ENCODE measurements around the gene PRPF40B. TPM values are rescaled to one million over a fixed set of nuclear protein-coding genes. Genes with fewer than 3 reads are reported as not detected.

PRPF40B gene
- polyA plus RNA-seq, 2 of the 4 experiments (the other 2 are of a cell fraction) = 15.0 to 17.0 TPM

DNA sequence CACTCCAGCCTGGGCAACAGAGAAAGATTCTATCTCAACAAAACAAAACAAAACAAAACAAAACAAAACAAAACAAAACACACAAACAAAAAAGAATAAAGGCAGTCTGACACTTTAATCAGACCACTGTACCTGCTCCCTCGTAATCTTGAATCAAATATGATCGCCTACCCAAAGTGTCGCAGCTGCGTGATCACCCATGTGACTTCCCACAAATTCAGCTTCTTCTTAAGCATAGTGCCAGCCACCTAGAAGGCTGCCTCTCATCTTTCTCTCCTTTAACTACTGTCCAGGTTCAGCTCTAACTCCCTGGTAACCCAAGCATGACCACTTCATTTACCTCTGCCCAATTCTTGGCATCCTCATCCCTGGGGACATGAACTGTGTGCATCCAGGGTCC lies 46.4 kb downstream of the PRPF40B start:
- no peaks in the 10 kb centered on the region for H3K4me1 ChIP-seq
- TF ChIP-seq POLR2A (IDR thresholded peaks at IDR 0.05; ENCODE audit: low read length) (no peak), SMC3 (IDR thresholded peaks at IDR 0.05) (no peak), FOSL2 (IDR thresholded peaks at IDR 0.05) (no peak), FOSL2 (CRISPR knock-in tag; IDR thresholded peaks at IDR 0.05) (no peak), EP300 (IDR thresholded peaks at IDR 0.05) (no peak), KDM5A (IDR thresholded peaks at IDR 0.05) (no peak), HOXB13 (CRISPR knock-in tag; IDR thresholded peaks at IDR 0.05; ENCODE audit: low read depth) (no peak), RFX5 (IDR thresholded peaks at IDR 0.05) (no peak), MYC (IDR thresholded peaks at IDR 0.05; ENCODE audit: borderline replicate concordance, low read length) (no peak), HOXA7 (CRISPR knock-in tag; IDR thresholded peaks at IDR 0.05) (no peak), HEYL (CRISPR knock-in tag; IDR thresholded peaks at IDR 0.05) (no peak), RARB (CRISPR knock-in tag; IDR thresholded peaks at IDR 0.05) (no peak), HDAC2 (IDR thresholded peaks at IDR 0.05) (no peak), RCOR1 (IDR thresholded peaks at IDR 0.05; ENCODE audit: low read depth, low read length) (no peak), TFCP2L1 (CRISPR knock-in tag; IDR thresholded peaks at IDR 0.05) (no peak)
- TF ChIP-seq, protein P1, sequence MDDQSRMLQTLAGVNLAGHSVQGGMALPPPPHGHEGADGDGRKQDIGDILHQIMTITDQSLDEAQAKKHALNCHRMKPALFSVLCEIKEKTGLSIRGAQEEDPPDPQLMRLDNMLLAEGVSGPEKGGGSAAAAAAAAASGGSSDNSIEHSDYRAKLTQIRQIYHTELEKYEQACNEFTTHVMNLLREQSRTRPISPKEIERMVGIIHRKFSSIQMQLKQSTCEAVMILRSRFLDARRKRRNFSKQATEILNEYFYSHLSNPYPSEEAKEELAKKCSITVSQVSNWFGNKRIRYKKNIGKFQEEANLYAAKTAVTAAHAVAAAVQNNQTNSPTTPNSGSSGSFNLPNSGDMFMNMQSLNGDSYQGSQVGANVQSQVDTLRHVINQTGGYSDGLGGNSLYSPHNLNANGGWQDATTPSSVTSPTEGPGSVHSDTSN (IDR thresholded peaks at IDR 0.05) = no peak
- TF ChIP-seq, protein P2, sequence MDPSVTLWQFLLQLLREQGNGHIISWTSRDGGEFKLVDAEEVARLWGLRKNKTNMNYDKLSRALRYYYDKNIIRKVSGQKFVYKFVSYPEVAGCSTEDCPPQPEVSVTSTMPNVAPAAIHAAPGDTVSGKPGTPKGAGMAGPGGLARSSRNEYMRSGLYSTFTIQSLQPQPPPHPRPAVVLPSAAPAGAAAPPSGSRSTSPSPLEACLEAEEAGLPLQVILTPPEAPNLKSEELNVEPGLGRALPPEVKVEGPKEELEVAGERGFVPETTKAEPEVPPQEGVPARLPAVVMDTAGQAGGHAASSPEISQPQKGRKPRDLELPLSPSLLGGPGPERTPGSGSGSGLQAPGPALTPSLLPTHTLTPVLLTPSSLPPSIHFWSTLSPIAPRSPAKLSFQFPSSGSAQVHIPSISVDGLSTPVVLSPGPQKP (IDR thresholded peaks at IDR 0.05; ENCODE audit: low read depth, low read length) = no peak
- TF ChIP-seq, protein P3, sequence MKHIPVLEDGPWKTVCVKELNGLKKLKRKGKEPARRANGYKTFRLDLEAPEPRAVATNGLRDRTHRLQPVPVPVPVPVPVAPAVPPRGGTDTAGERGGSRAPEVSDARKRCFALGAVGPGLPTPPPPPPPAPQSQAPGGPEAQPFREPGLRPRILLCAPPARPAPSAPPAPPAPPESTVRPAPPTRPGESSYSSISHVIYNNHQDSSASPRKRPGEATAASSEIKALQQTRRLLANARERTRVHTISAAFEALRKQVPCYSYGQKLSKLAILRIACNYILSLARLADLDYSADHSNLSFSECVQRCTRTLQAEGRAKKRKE (CRISPR knock-in tag; IDR thresholded peaks at IDR 0.05; ENCODE audit: low read depth) = no peak
- TF ChIP-seq, protein P4, sequence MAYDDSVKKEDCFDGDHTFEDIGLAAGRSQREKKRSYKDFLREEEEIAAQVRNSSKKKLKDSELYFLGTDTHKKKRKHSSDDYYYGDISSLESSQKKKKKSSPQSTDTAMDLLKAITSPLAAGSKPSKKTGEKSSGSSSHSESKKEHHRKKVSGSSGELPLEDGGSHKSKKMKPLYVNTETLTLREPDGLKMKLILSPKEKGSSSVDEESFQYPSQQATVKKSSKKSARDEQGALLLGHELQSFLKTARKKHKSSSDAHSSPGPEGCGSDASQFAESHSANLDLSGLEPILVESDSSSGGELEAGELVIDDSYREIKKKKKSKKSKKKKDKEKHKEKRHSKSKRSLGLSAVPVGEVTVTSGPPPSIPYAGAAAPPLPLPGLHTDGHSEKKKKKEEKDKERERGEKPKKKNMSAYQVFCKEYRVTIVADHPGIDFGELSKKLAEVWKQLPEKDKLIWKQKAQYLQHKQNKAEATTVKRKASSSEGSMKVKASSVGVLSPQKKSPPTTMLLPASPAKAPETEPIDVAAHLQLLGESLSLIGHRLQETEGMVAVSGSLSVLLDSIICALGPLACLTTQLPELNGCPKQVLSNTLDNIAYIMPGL (CRISPR knock-in tag; IDR thresholded peaks at IDR 0.05; ENCODE audit: borderline replicate concordance) = no peak
- TF ChIP-seq, protein P5, sequence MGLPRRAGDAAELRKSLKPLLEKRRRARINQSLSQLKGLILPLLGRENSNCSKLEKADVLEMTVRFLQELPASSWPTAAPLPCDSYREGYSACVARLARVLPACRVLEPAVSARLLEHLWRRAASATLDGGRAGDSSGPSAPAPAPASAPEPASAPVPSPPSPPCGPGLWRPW (IDR thresholded peaks at IDR 0.05) = no peak
- no peak overlapping the region for H3K4me2 ChIP-seq
- H3K27ac ChIP-seq = no peak overlapping the region
- DNase-seq (ENCODE audit: low read depth in 1 of 2, low spot score in 1 of 2) (no peak), ATAC-seq (no peak), FAIRE-seq (no peak)
- ChIA-PET POLR2A (no interaction called here), CTCF (interaction anchor here (0.8 to 2.0 kb wide), 3 partner anchors 37 to 109 kb away, joined by 3 to 4 read pairs (median 3); no protein-coding TSS in a partner anchor)
- WGBS (ENCODE audit: missing lambda C conversion rate) = 90% methylated on average over 4 of the region's 4 CpGs
- H3K9me3 ChIP-seq = no peaks in the 10 kb centered on the region
- H3K4me3 ChIP-seq = no peak overlapping the region

DNA sequence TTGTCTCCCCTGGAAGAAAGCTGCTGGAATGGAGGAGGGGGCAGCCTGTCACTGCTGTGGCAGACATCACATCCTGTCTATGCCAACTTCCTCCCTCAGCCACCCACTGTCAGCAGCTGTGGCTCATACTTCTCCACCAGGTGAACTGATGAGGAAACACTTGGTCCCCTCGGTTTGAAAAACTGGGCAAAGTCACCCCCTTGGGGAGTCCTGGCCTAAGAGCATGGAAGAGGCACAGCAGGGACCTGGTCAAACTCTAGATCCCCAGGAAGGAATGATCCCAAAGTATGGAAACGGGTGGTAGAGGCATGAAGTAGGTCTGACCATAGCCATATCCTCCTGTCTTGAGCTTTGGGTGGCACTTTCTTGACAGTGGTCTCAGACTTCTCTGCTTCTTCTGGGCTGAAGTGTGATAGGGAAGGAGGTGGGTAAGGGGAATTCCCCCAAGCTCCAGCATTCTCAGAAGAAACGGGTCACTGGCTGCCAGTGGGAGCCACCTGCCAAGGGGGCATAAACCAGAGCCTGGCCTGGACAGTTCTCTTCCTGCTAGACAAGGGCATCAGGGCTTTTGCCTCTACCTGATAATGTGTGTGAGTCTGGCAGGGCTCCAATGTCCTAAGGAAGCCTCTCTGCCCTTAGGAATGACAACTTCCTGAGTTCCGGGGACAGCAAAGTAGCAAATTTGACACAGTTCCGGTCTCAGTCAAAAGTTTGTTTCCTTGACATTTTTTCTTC lies 47.8 kb downstream of the PRPF40B start:
- H3K9me3 ChIP-seq = no peaks in the 10 kb centered on the region
- no peaks in the 10 kb centered on the region for H3K4me1 ChIP-seq
- H3K4me2 ChIP-seq = no peak overlapping the region
- ATAC-seq = no peak
- no peak for DNase-seq (ENCODE audit: low read depth in 1 of 2, low spot score in 1 of 2)
- H3K4me3 ChIP-seq = no peak overlapping the region
- TF ChIP-seq HOXA7 (CRISPR knock-in tag; IDR thresholded peaks at IDR 0.05) = no peak
- 0 out of 2 replicates have a peak, but pooled peaks have one; percentile 2 for TF ChIP-seq BHLHE40 (IDR thresholded peaks at IDR 0.05; ENCODE audit: low read depth, low read length)
- TF ChIP-seq KDM1A (IDR thresholded peaks at IDR 0.05; ENCODE audit: low read depth) = no peak
- 62% methylated on average over 5 of the region's 5 CpGs for WGBS (ENCODE audit: missing lambda C conversion rate)
- POLR2A ChIA-PET = interaction anchor here (0.6 kb wide), 1 partner anchor 77 kb away, joined by 3 read pairs; no protein-coding TSS in a partner anchor
- H3K27ac ChIP-seq = no peak overlapping the region
- CTCF ChIA-PET = interaction anchor here (0.9 to 1.1 kb wide), 3 partner anchors 13 to 37 kb away, joined by 3 to 6 read pairs (median 3); no protein-coding TSS in a partner anchor
- no peak for FAIRE-seq

All from A549 (cell line).